Breast epithelium (tissue), 4 donors: ENCODE measurements around the gene SEC14L1. TPM values are rescaled to one million over a fixed set of nuclear protein-coding genes. Genes with fewer than 3 reads are reported as not detected.
A peak's percentile ranks its signal among the peaks of the same experiment; 100 is the strongest.

Experiments used
- DNase-seq, 2 donors: peaks; one replicate each; pipeline ENCODE4 v3.0.0-alpha.2; 2019; ENCODE audit warnings: low spot score in 2 of 2
- H3K27ac ChIP-seq, 2 donors: fragments of 200-600 bp; sonication (generic) in 1 of 2; one replicate each; pipeline ENCODE4 v1.5.1; 2016 to 2019; ENCODE audit warnings: mild to moderate bottlenecking in 1 of 2
- H3K27me3 ChIP-seq, 2 donors: fragments of 200-600 bp; sonication (generic) in 1 of 2; one replicate each; pipeline versions ENCODE4 v1.5.1 to v1.6.0; 2017 to 2019; ENCODE audit warnings: control low read depth in 1 of 2, mild to moderate bottlenecking in 1 of 2
- H3K36me3 ChIP-seq: fragments of 200-600 bp; one replicate; pipeline ENCODE4 v1.5.1; 2019
- H3K4me1 ChIP-seq, 2 donors: fragments of 200-600 bp; sonication (generic); one replicate each; pipeline ENCODE4 v1.5.1; 2016 to 2019; ENCODE audit warnings: control low read depth in 1 of 2
- H3K4me3 ChIP-seq, 3 donors: fragments of 200-600 bp; sonication (generic); 1 replicate in 2 of 3; 2 replicates in 1 of 3; pipeline ENCODE4 v1.5.1; 2016 to 2019; ENCODE audit warnings: mild to moderate bottlenecking in 3 of 3, moderate library complexity in 2 of 3
- H3K9me3 ChIP-seq, 2 donors: fragments of 200-600 bp; sonication (generic) in 1 of 2; one replicate each; pipeline ENCODE4 v1.5.1; 2016 to 2019; ENCODE audit warnings: control low read depth in 1 of 2
- CTCF ChIP-seq, 3 donors: fragments of 450-650 bp; IDR thresholded peaks; one replicate each; pipeline ENCODE4 v1.5.1; 2016 to 2017; ENCODE audit warnings: antibody characterized with exemption in 3 of 3, mild to moderate bottlenecking in 3 of 3, moderate library complexity in 3 of 3
- POLR2A ChIP-seq: fragments of 450-650 bp; IDR thresholded peaks from one replicate; pipeline ENCODE4 v1.6.1; 2016; ENCODE audit warnings: antibody characterized with exemption, mild to moderate bottlenecking, moderate library complexity
- POLR2AphosphoS5 ChIP-seq, 3 donors: sonication (generic); formaldehyde crosslinking; IDR thresholded peaks; one replicate each; pipeline ENCODE4 v1.6.1; 2017; ENCODE audit warnings: antibody characterized with exemption in 3 of 3
- intact Hi-C: fragments of 100-400 bp; cut with DNase I; formaldehyde crosslinking; loops from one replicate; pipeline ENCODE4 v1.15.1; 2023; ENCODE audit warnings: low total_unique reads
- total RNA-seq, 3 donors: library from RNA; depleted of rRNA; stranded (reverse); fragments of >200 nt; gene quantifications; one replicate each; pipeline ENCODE4 v1.1.0, GENCODE V29; 2016

The SEC14L1 gene
- total RNA-seq, 3 donors from 2014 or later: 52.2 to 106 (median 59.6) TPM

GRCh38 chr17:77111934-77112296 lies 28.9 kb upstream of the SEC14L1 start:
- no peak for DNase-seq
- no peaks in the 10 kb centered on the region for H3K9me3 ChIP-seq
- TF ChIP-seq CTCF (IDR thresholded peaks at IDR 0.05): no peak
- no peak for TF ChIP-seq POLR2A
- no peak for TF ChIP-seq POLR2AphosphoS5 (IDR thresholded peaks at IDR 0.05)

DNA sequence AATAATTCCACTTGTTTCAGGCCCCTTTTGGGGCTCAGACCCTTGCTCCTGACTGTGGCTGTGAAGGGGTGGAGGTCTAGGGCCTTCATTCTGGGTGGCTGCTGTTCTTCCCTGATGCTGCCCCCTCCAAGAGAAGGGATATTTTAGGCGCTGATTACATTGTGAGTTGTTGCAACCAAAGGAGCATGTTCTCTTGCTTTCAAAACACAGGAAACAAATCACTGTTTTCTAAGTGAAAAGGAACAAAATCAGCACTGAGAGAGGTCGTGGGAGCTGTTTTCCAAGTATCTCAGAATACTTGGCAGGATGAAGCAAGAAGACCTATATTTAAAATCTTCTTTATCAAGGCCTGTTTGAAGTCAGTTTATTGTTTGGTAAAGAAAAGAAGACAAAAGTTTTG lies 25.3 kb upstream of the SEC14L1 start:
- Histone ChIP-seq H3K9me3 (no peaks in the 10 kb centered on the region), H3K4me3 (no peak overlapping the region), H3K4me1 (peaks cover 0 to under 1% of the 10 kb centered on the region in 2 donors), H3K27ac (peak overlapping the region; percentile 23 to 40), H3K36me3 (no peaks in the 10 kb centered on the region), H3K27me3 (no peaks in the 10 kb centered on the region)
- no peak for TF ChIP-seq POLR2AphosphoS5 (IDR thresholded peaks at IDR 0.05)
- no peak for TF ChIP-seq CTCF (IDR thresholded peaks at IDR 0.05)
- TF ChIP-seq POLR2A: no peak
- intact Hi-C loops: no loop called here
- no peak for DNase-seq

More at GRCh38 chr17:77111934-77112296, 28.9 kb upstream of the SEC14L1 start:
- intact Hi-C loops: no loop called here
- Histone ChIP-seq H3K4me1 (no peaks in the 10 kb centered on the region), H3K27ac (peak overlapping the region; percentile 41 to 48), H3K27me3 (no peaks in the 10 kb centered on the region), H3K4me3 (no peak overlapping the region), H3K36me3 (no peaks in the 10 kb centered on the region)

GRCh38 chr17:77115947-77116346 lies 24.8 kb upstream of the SEC14L1 start:
- H3K4me1 ChIP-seq: peaks cover 0 to 5% of the 10 kb centered on the region in 2 donors
- no peak overlapping the region for H3K4me3 ChIP-seq
- H3K9me3 ChIP-seq: no peaks in the 10 kb centered on the region
- no peaks in the 10 kb centered on the region for H3K27me3 ChIP-seq
- TF ChIP-seq POLR2AphosphoS5 (IDR thresholded peaks at IDR 0.05) (no peak), POLR2A (no peak), CTCF (IDR thresholded peaks at IDR 0.05) (no peak)
- peak overlapping the region; percentile 23 to 67 for H3K27ac ChIP-seq
- no peaks in the 10 kb centered on the region for H3K36me3 ChIP-seq
- DNase-seq: no peak
- intact Hi-C loops: no loop called here

- TF ChIP-seq POLR2AphosphoS5 (IDR thresholded peaks at IDR 0.05) (no peak), CTCF (IDR thresholded peaks at IDR 0.05) (no peak), POLR2A (no peak)
Measured at GRCh38 chr17:77116371-77116860, 24.4 kb upstream of the SEC14L1 start.

DNA sequence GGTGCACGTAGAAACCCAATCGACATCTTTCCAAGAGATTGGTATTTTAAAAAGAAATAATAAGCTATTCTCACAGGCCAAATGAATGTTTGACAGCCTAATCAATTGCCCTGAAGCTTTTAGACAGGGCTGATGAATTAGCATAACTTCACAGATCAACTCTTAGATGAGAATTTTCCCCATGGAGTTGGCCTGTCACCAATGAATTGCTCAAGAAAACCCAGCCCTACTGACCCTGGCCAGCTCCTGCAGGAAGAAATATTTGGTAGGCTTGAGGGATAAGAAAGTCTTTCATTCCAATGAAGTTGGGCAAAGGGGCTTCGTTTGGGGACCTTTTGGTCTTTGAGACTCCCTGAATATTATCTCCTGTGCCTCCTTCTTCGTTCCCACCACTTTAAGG lies 23.4 kb upstream of the SEC14L1 start:
- intact Hi-C loops: no loop called here
- Histone ChIP-seq H3K4me1 (peaks cover 0 to 18% of the 10 kb centered on the region in 2 donors), H3K27me3 (no peaks in the 10 kb centered on the region), H3K4me3 (no peak overlapping the region), H3K9me3 (no peaks in the 10 kb centered on the region), H3K36me3 (no peaks in the 10 kb centered on the region), H3K27ac (peak overlapping the region; percentile 23 to 67)
- DNase-seq: no peak
- no peak for TF ChIP-seq CTCF (IDR thresholded peaks at IDR 0.05)
- TF ChIP-seq POLR2AphosphoS5 (IDR thresholded peaks at IDR 0.05): no peak
- TF ChIP-seq POLR2A: no peak

More at GRCh38 chr17:77116371-77116860, 24.4 kb upstream of the SEC14L1 start:
- Histone ChIP-seq H3K27me3 (no peaks in the 10 kb centered on the region), H3K27ac (peak overlapping the region; percentile 23 to 67), H3K4me1 (peaks cover 0 to 10% of the 10 kb centered on the region in 2 donors), H3K4me3 (no peak overlapping the region), H3K36me3 (no peaks in the 10 kb centered on the region), H3K9me3 (no peaks in the 10 kb centered on the region)
- DNase-seq: no peak
- intact Hi-C loops: no loop called here
